MCF 10A (cell line): ENCODE measurements around the gene CHST7. TPM values are rescaled to one million over a fixed set of nuclear protein-coding genes. Genes with fewer than 3 reads are reported as not detected.

Source experiments
- BruUV-seq: library from RNA; stranded (reverse); fragments of 400-500 nt; replicated peaks from 2 replicates; lab custom pipeline; 2021; lab: Mats Ljungman, UMichigan
- CTCF ChIA-PET: fragments of 300-600 bp; sonication (Branson Sonifier 250); formaldehyde crosslinking; extraction: SDS; loops from one replicate; lab custom pipeline; 2021; ENCODE audit warnings: antibody characterized with exemption, inconsistent platforms; lab: Yijun Ruan, JAX
- POLR2A ChIA-PET: fragments of 300-600, 350-650 bp; sonication (Branson Sonifier 250); formaldehyde crosslinking; extraction: SDS; loops from one replicate; lab custom pipeline; 2020; ENCODE audit warnings: antibody characterized with exemption, inconsistent platforms; lab: Yijun Ruan, JAX
- DNase-seq: peaks from one replicate; pipeline ENCODE4 v3.0.0-alpha.2; 2018; ENCODE audit not compliant: unreplicated experiment
- H3K27ac Mint-ChIP-seq: one replicate; pipeline ENCODE4 v1.8.0; 2022; ENCODE audit warnings: mild to moderate bottlenecking, low read depth, mixed read lengths; ENCODE audit not compliant: unreplicated experiment
- H3K27me3 Mint-ChIP-seq: one replicate; pipeline ENCODE4 v1.8.0; 2022; ENCODE audit warnings: mixed read lengths; ENCODE audit not compliant: insufficient read depth, unreplicated experiment
- H3K36me3 Mint-ChIP-seq: one replicate; pipeline ENCODE4 v1.8.0; 2022; ENCODE audit warnings: mild to moderate bottlenecking, moderate library complexity, mixed read lengths; ENCODE audit not compliant: insufficient read depth, unreplicated experiment
- H3K4me1 Mint-ChIP-seq: one replicate; pipeline ENCODE4 v1.8.0; 2022; ENCODE audit warnings: mixed read lengths; ENCODE audit not compliant: insufficient read depth, unreplicated experiment
- H3K4me3 Mint-ChIP-seq: one replicate; pipeline ENCODE4 v1.8.0; 2022; ENCODE audit warnings: mild to moderate bottlenecking, moderate library complexity, mixed read lengths; ENCODE audit not compliant: unreplicated experiment
- H3K9me3 Mint-ChIP-seq: one replicate; pipeline ENCODE4 v1.8.0; 2022; ENCODE audit warnings: mixed read lengths; ENCODE audit not compliant: unreplicated experiment
- intact Hi-C: fragments of 100-400 bp; cut with micrococcal nuclease; formaldehyde crosslinking; loops from 2 replicates; pipeline ENCODE4 v1.14.1; 2022
- total RNA-seq: library from RNA; stranded (reverse); gene quantifications from 2 replicates; pipeline ENCODE4 v1.2.3, GENCODE V29; 2022
- TF ChIP-seq, protein P1 (sequence below): fragments of 200-600 bp; IDR thresholded peaks from one replicate; pipeline ENCODE4 v1.8.0; 2022; ENCODE audit warnings: antibody characterized with exemption, mild to moderate bottlenecking; ENCODE audit not compliant: unreplicated experiment

Gene CHST7
- total RNA-seq, 1 experiment from 2014 or later, result 1.6 TPM

DNA sequence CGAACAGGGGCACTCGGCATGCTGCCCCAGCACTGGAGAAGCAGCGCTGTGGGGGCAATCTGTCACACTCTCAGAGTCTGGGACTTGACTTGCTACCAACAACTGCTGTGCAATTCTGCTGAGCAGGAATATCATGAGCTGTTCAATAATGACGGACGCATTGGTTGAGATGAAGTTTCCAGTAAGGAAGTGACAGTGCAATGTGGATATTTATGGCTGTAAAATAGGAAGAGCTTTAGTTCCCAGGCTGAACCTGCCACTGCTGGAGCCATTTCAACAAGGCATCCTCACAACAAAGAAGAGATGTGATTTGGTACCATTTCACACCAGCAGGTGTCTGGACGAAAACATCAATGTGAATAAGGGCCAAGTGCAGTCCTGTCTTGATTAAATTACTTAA lies 24.2 kb downstream of the CHST7 start:
- H3K27me3 Mint-ChIP-seq, result peaks cover 67% of the 10 kb centered on the region
- POLR2A ChIA-PET, result interaction anchor here (1.3 kb wide), 1 partner anchor 15 kb away, joined by 4 read pairs; no protein-coding TSS in a partner anchor
- H3K4me3 Mint-ChIP-seq, result no peak overlapping the region
- DNase-seq, result no peak
- no peaks in the 10 kb centered on the region for H3K9me3 Mint-ChIP-seq
- no peak overlapping the region for H3K27ac Mint-ChIP-seq
- intact Hi-C loops, result no loop called here
- CTCF ChIA-PET, result interaction anchor here (0.6 to 1.0 kb wide), 3 partner anchors 40 to 191 kb away, joined by 3 to 4 read pairs (median 3); no protein-coding TSS in a partner anchor
- TF ChIP-seq, protein P1, sequence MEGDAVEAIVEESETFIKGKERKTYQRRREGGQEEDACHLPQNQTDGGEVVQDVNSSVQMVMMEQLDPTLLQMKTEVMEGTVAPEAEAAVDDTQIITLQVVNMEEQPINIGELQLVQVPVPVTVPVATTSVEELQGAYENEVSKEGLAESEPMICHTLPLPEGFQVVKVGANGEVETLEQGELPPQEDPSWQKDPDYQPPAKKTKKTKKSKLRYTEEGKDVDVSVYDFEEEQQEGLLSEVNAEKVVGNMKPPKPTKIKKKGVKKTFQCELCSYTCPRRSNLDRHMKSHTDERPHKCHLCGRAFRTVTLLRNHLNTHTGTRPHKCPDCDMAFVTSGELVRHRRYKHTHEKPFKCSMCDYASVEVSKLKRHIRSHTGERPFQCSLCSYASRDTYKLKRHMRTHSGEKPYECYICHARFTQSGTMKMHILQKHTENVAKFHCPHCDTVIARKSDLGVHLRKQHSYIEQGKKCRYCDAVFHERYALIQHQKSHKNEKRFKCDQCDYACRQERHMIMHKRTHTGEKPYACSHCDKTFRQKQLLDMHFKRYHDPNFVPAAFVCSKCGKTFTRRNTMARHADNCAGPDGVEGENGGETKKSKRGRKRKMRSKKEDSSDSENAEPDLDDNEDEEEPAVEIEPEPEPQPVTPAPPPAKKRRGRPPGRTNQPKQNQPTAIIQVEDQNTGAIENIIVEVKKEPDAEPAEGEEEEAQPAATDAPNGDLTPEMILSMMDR, result no peak
- H3K36me3 Mint-ChIP-seq, result no peaks in the 10 kb centered on the region
- BruUV-seq, result no TSS peak
- H3K4me1 Mint-ChIP-seq, result no peaks in the 10 kb centered on the region

DNA sequence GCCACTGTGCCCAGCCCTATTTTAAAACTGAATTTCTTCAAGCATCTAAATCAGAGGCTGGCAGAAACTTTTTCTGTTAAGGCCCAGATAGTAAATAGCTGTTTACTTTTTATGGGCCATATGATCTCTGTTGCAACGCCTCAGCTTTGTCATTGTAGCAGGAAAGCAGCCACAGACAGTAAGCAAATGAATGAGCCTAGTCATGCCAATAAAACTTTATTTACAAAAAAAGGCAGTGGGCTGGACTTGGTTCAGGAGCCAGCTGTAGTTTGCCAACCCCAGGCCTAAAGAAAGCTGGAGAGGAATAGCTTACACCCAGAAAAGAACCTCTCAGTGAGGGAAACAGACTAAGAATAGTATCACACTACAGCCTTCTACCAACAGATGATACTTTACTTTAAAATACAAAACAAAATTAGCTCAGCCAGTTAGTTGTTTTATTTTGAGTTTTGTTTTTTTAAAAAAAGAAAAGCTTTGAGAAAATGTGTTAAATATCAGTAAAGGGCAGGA lies 25.5 kb downstream of the CHST7 start:
- POLR2A ChIA-PET, result interaction anchor here (0.5 to 1.1 kb wide), 2 partner anchors 9 to 39 kb away, joined by 3 to 4 read pairs; no protein-coding TSS in a partner anchor

DNA sequence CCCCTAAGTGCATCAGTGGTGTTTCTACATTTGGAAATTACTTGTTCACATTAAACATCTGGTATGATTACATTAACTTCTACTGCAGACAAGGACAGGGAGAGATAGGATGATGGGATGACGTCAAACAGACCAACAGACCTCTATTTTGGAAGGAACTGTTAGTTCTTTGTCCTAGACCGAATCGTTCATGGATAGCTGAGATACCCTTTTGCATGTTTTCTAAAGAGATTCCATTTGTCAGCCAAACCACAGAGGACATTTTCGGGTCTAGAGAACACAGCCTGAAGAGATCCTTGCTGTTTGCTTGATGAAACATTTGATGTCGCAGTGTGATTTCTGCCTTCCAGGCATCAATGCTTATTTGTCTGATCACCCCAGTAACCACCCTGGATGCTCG lies 27.7 kb downstream of the CHST7 start:
- POLR2A ChIA-PET, result interaction anchor here (0.6 kb wide), 1 partner anchor 25 kb away, joined by 6 read pairs; no protein-coding TSS in a partner anchor
- H3K4me1 Mint-ChIP-seq, result no peaks in the 10 kb centered on the region
- no peak overlapping the region for H3K4me3 Mint-ChIP-seq
- no peak for DNase-seq
- peaks cover 7% of the 10 kb centered on the region for H3K36me3 Mint-ChIP-seq
- H3K27me3 Mint-ChIP-seq, result peaks cover 52% of the 10 kb centered on the region
- no peaks in the 10 kb centered on the region for H3K9me3 Mint-ChIP-seq
- intact Hi-C loops, result no loop called here
- CTCF ChIA-PET, result no interaction called here
- no TSS peak for BruUV-seq
- TF ChIP-seq, protein P1, result no peak
- no peak overlapping the region for H3K27ac Mint-ChIP-seq

More for the DNA sequence above, 25.5 kb downstream of the CHST7 start:
- H3K27me3 Mint-ChIP-seq, result peaks cover 62% of the 10 kb centered on the region
- no peaks in the 10 kb centered on the region for H3K4me1 Mint-ChIP-seq
- no peak overlapping the region for H3K27ac Mint-ChIP-seq
- DNase-seq, result no peak
- H3K36me3 Mint-ChIP-seq, result peaks cover 5% of the 10 kb centered on the region
- H3K9me3 Mint-ChIP-seq, result no peaks in the 10 kb centered on the region
- TF ChIP-seq, protein P1, result no peak
- intact Hi-C loops, result no loop called here
- no peak overlapping the region for H3K4me3 Mint-ChIP-seq
- CTCF ChIA-PET, result interaction anchor here (0.6 to 1.0 kb wide), 5 partner anchors 35 to 215 kb away, joined by 3 to 5 read pairs (median 4); partner anchors contain the start of gene SLC9A7
- BruUV-seq, result no TSS peak

DNA sequence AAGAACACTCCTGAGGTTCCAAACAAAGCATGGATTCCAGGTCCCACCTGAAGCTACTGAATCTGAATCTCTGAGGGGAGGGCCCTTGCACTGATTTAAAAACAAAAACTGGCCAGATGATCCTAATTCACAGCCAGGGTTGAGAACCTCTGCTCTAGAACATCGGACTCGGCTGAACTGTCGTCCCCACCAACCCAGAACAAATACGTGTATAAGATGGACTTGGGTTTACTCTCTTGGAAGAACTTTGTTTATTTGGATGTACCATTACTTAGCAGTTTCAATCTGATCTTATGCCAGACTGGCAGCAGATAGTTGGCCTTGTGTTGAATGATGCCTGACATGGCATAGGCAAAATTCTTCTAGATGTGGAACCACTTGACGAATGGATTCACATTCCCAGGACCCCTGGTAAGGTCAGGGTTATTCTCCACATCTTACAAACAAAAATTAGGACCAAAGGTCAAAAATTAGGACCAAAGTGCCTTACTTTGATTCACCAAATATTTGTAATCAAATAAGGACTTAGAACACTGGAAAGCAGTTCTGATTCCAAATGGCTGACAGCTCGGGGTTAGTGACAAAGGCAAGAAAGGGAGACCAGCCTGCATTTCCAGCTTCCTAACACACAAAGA lies 29.0 kb downstream of the CHST7 start:
- no peak for DNase-seq
- peaks cover 62% of the 10 kb centered on the region for H3K27me3 Mint-ChIP-seq
- H3K9me3 Mint-ChIP-seq, result no peaks in the 10 kb centered on the region
- intact Hi-C loops, result no loop called here
- no peaks in the 10 kb centered on the region for H3K4me1 Mint-ChIP-seq
- peaks cover 7% of the 10 kb centered on the region for H3K36me3 Mint-ChIP-seq
- H3K27ac Mint-ChIP-seq, result no peak overlapping the region
- BruUV-seq, result no TSS peak
- no peak overlapping the region for H3K4me3 Mint-ChIP-seq
- POLR2A ChIA-PET, result interaction anchor here (0.6 kb wide), 1 partner anchor 280 kb away, joined by 3 read pairs; no protein-coding TSS in a partner anchor
- CTCF ChIA-PET, result no interaction called here
- TF ChIP-seq, protein P1, result no peak
